ENCODE results near the gene ARHGAP23. TPM values are rescaled to one million over a fixed set of nuclear protein-coding genes. Genes with fewer than 3 reads are reported as not detected.
"Not testable (repeated sequence)": the region's sequence is repeated elsewhere in the genome, so short reads cannot be mapped to it uniquely, and the experiment has no call there.

The ARHGAP23 gene
- total RNA-seq, 1 experiment from 2014 or later = 19.0 TPM

- H3K4me1 ChIP-seq (ENCODE audit: insufficient read depth, low read length, poor library complexity, severe bottlenecking); H3K9me3 ChIP-seq (ENCODE audit: low read depth, low read length, poor library complexity, severe bottlenecking); BruUV-seq (replicated peaks); POLR2A ChIA-PET (ENCODE audit: low non-redundant PET); H3K4me3 ChIP-seq (ENCODE audit: low read depth, low read length, poor library complexity, severe bottlenecking); H3K27me3 ChIP-seq (replicated peaks; ENCODE audit: insufficient read depth, low read depth, low read length, poor library complexity); H3K36me3 ChIP-seq (ENCODE audit: insufficient read depth, low read length, poor library complexity, severe bottlenecking); CTCF ChIA-PET; H3K27ac ChIP-seq (ENCODE audit: low read depth, low read length, poor library complexity, severe bottlenecking): not testable (repeated sequence)
- DNase-seq (ENCODE audit: low spot score) = peak; percentile 64
- peak; percentile 64 for TF ChIP-seq CTCF (conservative IDR thresholded peaks at IDR 0.05; ENCODE audit: low read depth, low read length)
- intact Hi-C loops (cut with micrococcal nuclease; ENCODE audit: unreplicated experiment) = loop anchor here (5.0 kb wide), 2 partner anchors 37 to 62 kb away; no protein-coding TSS in a partner anchor
These were observed 56.2 kb downstream of the ARHGAP23 start for GRCh38 chr17:38484242-38485145.

DNA sequence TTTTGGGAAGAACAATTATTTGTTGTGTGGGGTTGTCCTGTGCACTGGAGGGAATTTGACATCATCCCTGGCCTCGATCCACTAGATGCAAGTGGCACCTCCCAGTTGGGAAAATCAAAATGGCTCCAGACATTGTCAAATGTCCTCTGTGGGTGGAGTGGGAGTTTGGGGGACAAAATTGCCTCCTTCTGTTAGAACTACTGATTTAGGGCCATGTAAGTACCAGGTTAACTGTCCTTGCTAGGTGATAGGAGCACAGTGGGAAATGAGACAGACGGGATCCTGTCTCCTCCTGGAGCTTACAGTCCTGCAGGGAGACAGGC is 56.8 kb downstream of the ARHGAP23 start:
- ChIA-PET CTCF (no interaction called here), POLR2A (ENCODE audit: low non-redundant PET) (no interaction called here)
- H3K4me1 ChIP-seq (ENCODE audit: insufficient read depth, low read length, poor library complexity, severe bottlenecking) = no peaks in the 10 kb centered on the region
- no TSS peak for BruUV-seq (replicated peaks)
- no peaks in the 10 kb centered on the region for H3K9me3 ChIP-seq (ENCODE audit: low read depth, low read length, poor library complexity, severe bottlenecking)
- H3K27me3 ChIP-seq (replicated peaks; ENCODE audit: insufficient read depth, low read depth, low read length, poor library complexity) = no peaks in the 10 kb centered on the region
- no peaks in the 10 kb centered on the region for H3K36me3 ChIP-seq (ENCODE audit: insufficient read depth, low read length, poor library complexity, severe bottlenecking)
- intact Hi-C loops (cut with micrococcal nuclease; ENCODE audit: unreplicated experiment) = loop anchor here (5.0 kb wide), 1 partner anchor 63 kb away; no protein-coding TSS in a partner anchor
- H3K4me3 ChIP-seq (ENCODE audit: low read depth, low read length, poor library complexity, severe bottlenecking) = no peak overlapping the region
- no peak for TF ChIP-seq CTCF (conservative IDR thresholded peaks at IDR 0.05; ENCODE audit: low read depth, low read length)
- TF ChIP-seq EZH2 (IDR thresholded peaks at IDR 0.05; ENCODE audit: borderline replicate concordance, low read depth, low read length, poor library complexity, severe bottlenecking) = no peak
- DNase-seq (ENCODE audit: low spot score) = no peak
- H3K27ac ChIP-seq (ENCODE audit: low read depth, low read length, poor library complexity, severe bottlenecking) = no peak overlapping the region

GRCh38 chr17:38485681-38486298 is 57.5 kb downstream of the ARHGAP23 start:
- H3K36me3 ChIP-seq (ENCODE audit: insufficient read depth, low read length, poor library complexity, severe bottlenecking); BruUV-seq (replicated peaks); CTCF ChIA-PET; H3K27me3 ChIP-seq (replicated peaks; ENCODE audit: insufficient read depth, low read depth, low read length, poor library complexity); H3K4me3 ChIP-seq (ENCODE audit: low read depth, low read length, poor library complexity, severe bottlenecking); H3K9me3 ChIP-seq (ENCODE audit: low read depth, low read length, poor library complexity, severe bottlenecking); H3K27ac ChIP-seq (ENCODE audit: low read depth, low read length, poor library complexity, severe bottlenecking); DNase-seq (ENCODE audit: low spot score); POLR2A ChIA-PET (ENCODE audit: low non-redundant PET); H3K4me1 ChIP-seq (ENCODE audit: insufficient read depth, low read length, poor library complexity, severe bottlenecking): not testable (repeated sequence)
- intact Hi-C loops (cut with micrococcal nuclease; ENCODE audit: unreplicated experiment) = loop anchor here (5.0 kb wide), 1 partner anchor 63 kb away; no protein-coding TSS in a partner anchor

- H3K36me3 ChIP-seq (ENCODE audit: insufficient read depth, low read length, poor library complexity, severe bottlenecking); H3K9me3 ChIP-seq (ENCODE audit: low read depth, low read length, poor library complexity, severe bottlenecking); DNase-seq (ENCODE audit: low spot score); H3K4me3 ChIP-seq (ENCODE audit: low read depth, low read length, poor library complexity, severe bottlenecking); CTCF ChIA-PET; POLR2A ChIA-PET (ENCODE audit: low non-redundant PET); BruUV-seq (replicated peaks); H3K27ac ChIP-seq (ENCODE audit: low read depth, low read length, poor library complexity, severe bottlenecking); H3K27me3 ChIP-seq (replicated peaks; ENCODE audit: insufficient read depth, low read depth, low read length, poor library complexity); H3K4me1 ChIP-seq (ENCODE audit: insufficient read depth, low read length, poor library complexity, severe bottlenecking): not testable (repeated sequence)
- intact Hi-C loops (cut with micrococcal nuclease; ENCODE audit: unreplicated experiment) = loop anchor here (5.0 kb wide), 1 partner anchor 67 kb away; no protein-coding TSS in a partner anchor
These were observed 61.5 kb downstream of the ARHGAP23 start for GRCh38 chr17:38489774-38490173.

DNA sequence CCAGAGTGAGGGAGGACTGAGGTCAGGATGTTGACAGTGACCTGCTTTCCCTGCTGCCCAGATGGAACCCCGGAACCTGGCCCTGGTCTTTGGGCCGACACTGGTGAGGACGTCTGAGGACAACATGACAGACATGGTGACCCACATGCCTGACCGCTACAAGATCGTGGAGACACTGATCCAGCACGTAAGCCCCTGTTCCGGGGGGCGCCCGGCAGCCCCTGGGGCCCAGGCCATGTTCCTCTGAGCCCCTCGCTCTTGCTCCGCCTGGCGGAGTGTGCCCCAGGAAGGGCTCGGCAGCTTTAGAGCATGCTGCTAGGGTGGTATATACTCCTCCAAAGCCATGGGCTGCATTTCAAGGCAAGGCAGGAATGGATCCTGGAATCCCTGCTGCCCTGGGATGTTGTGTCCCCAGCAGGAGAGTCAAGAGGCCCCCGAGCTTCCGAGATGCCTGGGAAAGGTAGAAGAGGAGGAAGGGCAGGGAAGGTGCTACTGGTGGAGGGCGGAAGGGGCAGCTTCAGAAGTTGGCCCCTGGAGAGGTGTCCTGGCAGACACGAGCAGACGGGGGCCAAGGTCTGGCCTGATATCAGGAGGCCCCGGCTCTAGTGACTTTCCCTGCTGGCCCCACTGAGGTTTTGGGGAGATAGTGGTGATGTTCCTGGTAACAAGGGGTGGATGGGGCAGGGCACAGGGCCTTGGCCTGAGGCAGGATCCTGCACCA is 63.2 kb downstream of the ARHGAP23 start:
- H3K27ac ChIP-seq (ENCODE audit: low read depth, low read length, poor library complexity, severe bottlenecking); H3K27me3 ChIP-seq (replicated peaks; ENCODE audit: insufficient read depth, low read depth, low read length, poor library complexity); BruUV-seq (replicated peaks); DNase-seq (ENCODE audit: low spot score); POLR2A ChIA-PET (ENCODE audit: low non-redundant PET); H3K36me3 ChIP-seq (ENCODE audit: insufficient read depth, low read length, poor library complexity, severe bottlenecking); H3K9me3 ChIP-seq (ENCODE audit: low read depth, low read length, poor library complexity, severe bottlenecking); H3K4me3 ChIP-seq (ENCODE audit: low read depth, low read length, poor library complexity, severe bottlenecking); CTCF ChIA-PET; H3K4me1 ChIP-seq (ENCODE audit: insufficient read depth, low read length, poor library complexity, severe bottlenecking): not testable (repeated sequence)
- intact Hi-C loops (cut with micrococcal nuclease; ENCODE audit: unreplicated experiment) = loop anchor here (2.0 kb wide), 1 partner anchor 45 kb away; no protein-coding TSS in a partner anchor

Measured in A673 (cell line).